HG03135 (cell line): Measurements from ENCODE around the gene NPAS3.

Source experiments
- ATAC-seq: cut with Tn5 transposase; IDR thresholded peaks from one replicate; pipeline ENCODE4 v1.9.1; 2021; ENCODE audit warnings: mild to moderate bottlenecking, moderate library complexity; ENCODE audit not compliant: unreplicated experiment

The NPAS3 gene

DNA sequence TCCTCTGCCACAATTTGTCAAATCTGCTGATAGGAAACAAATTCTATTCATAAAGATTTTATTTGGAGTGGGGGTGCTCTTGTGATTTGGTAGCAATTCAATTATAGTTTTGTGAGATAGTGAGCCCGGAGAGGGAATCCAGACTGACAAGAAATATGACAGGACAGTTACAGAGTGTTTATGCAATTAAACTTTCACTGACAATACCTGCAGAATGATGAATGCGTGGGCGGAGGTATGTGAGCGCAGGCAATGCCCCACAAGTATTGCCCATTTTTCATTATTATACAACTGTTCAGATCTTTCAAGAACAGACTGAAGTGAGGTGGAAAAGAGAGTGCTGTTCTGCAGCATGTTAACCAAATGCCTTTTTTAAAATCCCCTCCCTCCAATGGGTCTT is 753.2 kb downstream of the NPAS3 start:
- no peak for ATAC-seq

DNA sequence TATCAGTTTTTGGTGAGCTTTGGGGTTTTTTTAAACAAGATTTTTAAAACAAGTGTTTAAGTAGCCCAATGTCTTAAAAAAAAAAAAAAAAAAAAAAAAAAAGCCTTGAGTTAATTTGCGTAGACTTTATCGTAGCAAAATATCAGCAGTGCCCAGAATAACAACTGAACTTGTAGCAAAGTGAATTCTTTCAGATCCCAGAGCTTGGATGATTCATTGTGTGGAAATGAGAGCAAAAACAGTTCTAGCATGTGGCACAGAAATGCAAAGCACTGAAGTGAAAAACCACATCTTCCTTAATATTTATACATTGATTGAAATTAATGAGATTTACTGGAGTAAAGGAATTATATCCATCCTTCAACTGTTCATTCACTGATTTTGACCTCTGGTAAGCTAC is 754.1 kb downstream of the NPAS3 start:
- no peak for ATAC-seq

- ATAC-seq, result no peak
Measured at GRCh38 chr14:33693237-33693636, 754.6 kb downstream of the NPAS3 start.

GRCh38 chr14:33696165-33696564 is 757.5 kb downstream of the NPAS3 start:
- ATAC-seq, result no peak

DNA sequence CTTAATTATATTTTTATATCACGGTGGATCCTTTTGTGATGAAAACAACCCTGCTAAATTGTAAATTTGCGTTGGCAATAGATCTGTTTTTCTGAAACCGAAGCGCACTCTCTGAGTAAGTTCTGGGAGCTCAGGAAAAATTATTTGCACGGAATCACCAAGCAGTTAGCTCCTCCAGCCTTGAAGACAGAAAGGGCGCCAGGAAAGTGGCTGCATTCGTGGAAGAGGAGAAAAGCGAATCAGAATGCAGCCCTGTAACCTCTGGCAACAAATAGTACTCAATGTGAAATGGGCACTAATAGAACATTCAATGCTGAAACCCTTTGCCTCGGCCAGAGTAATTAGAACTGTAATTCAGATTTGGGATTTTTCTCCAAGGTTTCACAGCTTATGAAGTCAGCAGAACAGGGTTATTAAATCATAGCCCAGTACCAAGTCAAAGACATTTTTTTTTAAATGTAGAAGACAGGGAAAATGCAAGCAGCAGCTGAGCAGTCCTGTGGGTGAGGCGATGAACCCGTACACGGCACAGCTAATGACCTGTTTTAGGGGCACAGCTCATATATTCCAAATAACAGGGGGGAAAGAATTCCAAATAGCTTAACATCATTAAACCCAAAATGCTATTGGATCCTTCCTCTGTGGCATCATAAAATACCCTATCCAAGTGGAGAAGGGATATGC is 760.8 kb downstream of the NPAS3 start:
- no peak for ATAC-seq

- no peak for ATAC-seq
Measured at GRCh38 chr14:33700052-33700451, 761.4 kb downstream of the NPAS3 start.

GRCh38 chr14:33702293-33702692 is 763.6 kb downstream of the NPAS3 start:
- no peak for ATAC-seq

- ATAC-seq, result no peak
Measured at GRCh38 chr14:33704481-33704880, 765.8 kb downstream of the NPAS3 start.

DNA sequence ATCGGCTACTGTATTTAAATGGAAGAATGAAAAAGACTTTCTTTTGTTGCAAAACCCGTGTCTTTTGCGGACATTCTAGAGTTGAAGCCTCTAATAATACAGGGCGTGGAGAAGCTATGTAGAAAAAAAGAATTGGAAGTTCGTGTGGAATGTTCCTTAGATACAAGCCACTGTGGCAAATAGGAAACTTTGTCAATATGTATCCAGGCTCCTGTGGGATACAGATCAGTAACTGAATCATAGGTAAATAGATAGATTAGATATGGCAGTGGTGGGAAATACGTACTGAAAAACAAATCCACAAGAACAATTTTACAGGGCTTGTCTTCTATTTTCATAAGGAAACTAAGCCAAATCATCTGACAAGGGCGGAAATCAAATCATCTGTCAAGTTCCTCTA is 766.8 kb downstream of the NPAS3 start:
- ATAC-seq, result no peak

DNA sequence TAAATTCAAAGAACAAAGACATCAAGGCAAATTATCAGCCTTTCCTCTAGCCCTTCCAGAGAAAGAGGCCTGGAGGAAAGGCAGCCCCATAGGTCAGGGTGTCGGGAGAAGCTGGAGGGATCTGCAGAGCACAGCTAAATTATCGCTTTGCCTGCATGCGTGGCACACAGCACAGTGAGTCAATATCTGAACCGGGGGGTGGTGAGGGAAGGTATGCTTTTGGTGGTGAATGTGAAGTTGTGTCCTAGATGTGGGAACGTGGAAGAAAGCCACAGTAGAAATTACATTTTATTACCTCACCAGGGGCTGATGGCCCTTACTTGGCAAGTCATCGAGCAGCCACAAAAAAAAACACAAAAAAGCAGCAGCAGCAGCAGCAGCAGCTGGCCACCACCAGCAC is 769.0 kb downstream of the NPAS3 start:
- no peak for ATAC-seq

DNA sequence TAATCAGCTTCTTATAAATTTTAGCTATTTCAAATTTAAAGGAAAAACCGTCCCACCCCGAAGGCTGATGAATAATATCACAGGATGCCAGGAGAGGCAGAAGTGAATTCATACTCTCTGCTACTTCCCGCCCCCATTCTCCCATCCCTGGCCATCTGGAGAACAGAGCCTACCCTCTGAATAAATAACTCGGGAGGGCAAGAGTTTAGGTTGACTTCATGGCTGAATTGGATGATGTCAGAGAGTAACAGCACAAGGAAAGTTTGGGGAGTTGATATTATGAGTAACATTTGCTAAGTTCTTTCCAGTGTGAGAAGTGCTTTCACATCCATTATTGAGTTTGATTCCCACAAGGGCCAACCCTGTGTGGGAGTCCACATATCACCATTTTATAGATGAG is 770.6 kb downstream of the NPAS3 start:
- no peak for ATAC-seq

- ATAC-seq, result no peak
Measured at GRCh38 chr14:33709711-33710110, 771.0 kb downstream of the NPAS3 start.

DNA sequence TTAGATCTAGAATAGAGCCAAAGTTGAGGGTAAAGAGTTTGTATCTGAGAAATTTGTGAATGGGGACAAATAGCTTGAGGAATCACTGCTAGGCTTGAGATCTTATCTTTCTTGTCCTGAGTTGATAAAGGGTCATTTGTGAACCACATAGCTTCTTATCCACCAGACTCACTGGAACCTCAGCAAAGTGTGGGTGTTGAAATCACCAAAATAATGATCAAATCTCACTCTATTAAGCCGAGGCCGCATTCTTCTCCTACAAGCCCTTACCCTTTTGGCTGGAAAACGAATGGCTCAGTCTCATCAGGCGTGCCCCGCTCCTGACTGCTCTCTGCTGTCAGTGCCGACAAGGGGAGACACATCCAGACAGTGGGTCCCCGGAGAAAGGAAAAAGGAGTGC is 771.6 kb downstream of the NPAS3 start:
- ATAC-seq, result no peak

GRCh38 chr14:33711194-33711593 is 772.5 kb downstream of the NPAS3 start:
- no peak for ATAC-seq

DNA sequence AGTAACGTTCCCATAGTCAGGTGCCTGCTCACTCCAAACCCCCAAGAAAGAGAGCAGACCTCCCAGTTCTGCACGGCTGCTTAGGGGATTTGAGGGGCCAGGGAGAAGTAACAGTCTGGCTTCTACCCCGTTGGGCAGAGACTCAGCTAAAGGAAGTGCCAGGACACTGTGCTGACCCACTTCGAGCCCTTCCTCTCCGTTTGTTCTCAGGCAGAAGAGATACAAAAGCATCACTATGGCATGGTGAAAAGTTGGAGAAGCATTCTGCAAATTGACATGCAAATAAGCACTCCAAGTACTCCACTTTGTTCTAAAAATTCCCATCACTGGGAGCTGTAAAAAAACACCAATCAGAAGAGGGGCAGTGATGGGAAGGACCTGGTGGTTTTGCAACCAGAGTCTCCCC is 773.1 kb downstream of the NPAS3 start:
- no peak for ATAC-seq

GRCh38 chr14:33714527-33715226 is 776.0 kb downstream of the NPAS3 start:
- no peak for ATAC-seq

DNA sequence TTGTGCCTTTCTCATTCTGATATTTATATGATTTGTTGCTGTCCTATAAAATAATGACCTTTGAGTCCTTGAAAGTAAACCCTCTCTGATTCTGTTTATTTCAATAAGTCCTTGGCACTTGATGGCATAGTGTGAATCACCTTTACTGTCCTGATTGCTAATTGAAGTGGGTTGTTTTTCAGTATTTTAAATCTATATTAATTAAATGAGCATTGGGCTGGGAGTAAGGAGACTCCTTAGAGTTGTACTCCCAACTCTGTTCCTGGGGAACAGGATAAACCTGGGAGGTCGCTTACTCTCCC is 776.5 kb downstream of the NPAS3 start:
- ATAC-seq, result no peak

- ATAC-seq, result no peak
Measured at GRCh38 chr14:33716921-33717320, 778.2 kb downstream of the NPAS3 start.

GRCh38 chr14:33717866-33718265 is 779.2 kb downstream of the NPAS3 start:
- ATAC-seq, result no peak

GRCh38 chr14:33720284-33720787 is 781.7 kb downstream of the NPAS3 start:
- ATAC-seq, result no peak

DNA sequence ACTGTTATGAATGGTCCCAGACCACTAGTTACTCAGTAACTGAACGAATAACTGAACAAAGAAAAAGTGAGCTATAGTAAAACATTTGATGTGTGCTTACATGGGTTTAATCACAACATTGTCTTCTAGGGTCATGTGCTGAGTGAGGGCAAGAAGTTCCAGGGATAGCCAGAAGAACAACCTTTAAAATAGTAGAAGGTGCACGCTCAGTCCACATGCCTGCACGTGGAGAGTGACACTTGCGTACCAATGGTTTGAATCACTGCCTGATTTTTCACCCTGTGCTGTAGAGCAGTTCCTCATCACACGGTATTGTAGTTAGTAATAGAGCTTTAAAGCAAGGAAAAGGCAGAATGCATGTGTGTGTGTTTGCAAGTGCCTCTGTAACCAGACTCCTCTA is 788.0 kb downstream of the NPAS3 start:
- no peak for ATAC-seq

DNA sequence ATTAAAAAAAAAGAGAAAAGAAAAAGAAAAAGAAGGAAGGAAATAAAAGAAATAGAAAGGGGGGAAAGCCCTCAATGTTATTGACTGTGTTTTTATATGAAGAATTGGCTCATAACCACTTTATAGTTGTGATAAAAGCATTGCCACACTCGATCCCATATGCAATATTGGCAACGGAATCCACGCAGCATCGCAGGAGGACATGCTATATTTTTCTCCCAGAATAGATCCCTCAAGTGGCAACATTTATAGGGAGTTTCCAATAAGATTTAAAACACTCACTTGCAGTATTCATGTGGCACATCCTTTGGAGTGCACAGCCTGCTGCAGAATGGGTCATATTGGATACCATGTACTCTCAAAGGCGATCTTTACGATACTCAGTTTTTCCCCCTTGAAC is 788.9 kb downstream of the NPAS3 start:
- ATAC-seq, result no peak

GRCh38 chr14:33728010-33728498 is 789.4 kb downstream of the NPAS3 start:
- no peak for ATAC-seq
